Measurements from ENCODE around the gene LGALSL. TPM values are rescaled to one million over a fixed set of nuclear protein-coding genes. Genes with fewer than 3 reads are reported as not detected.

Gene LGALSL
- polyA plus RNA-seq, 1 experiment: 4.1 TPM

DNA sequence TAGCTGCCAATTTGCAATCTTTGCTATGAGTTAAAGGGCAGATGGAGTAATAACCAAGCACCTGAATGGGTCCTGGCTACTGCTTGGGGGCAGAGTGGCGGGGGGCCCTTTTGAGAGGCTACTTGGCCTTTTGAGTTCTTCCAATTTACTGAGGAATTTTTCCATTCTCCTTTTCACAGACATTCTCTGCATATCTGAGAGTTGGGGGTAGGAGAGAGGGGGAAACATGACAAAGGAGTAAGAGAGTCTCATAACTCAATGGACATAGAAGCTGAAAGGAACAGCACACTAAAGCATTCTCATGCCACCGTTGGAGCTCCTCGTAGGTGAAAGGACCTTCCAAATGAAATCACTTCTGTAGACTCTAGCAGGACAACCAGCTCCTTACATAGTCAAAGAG is 16.1 kb downstream of the LGALSL start:
- H3K36me3 ChIP-seq (ENCODE audit: control insufficient read depth, insufficient read depth, low read length): no peaks in the 10 kb centered on the region
- TF ChIP-seq, protein P1, sequence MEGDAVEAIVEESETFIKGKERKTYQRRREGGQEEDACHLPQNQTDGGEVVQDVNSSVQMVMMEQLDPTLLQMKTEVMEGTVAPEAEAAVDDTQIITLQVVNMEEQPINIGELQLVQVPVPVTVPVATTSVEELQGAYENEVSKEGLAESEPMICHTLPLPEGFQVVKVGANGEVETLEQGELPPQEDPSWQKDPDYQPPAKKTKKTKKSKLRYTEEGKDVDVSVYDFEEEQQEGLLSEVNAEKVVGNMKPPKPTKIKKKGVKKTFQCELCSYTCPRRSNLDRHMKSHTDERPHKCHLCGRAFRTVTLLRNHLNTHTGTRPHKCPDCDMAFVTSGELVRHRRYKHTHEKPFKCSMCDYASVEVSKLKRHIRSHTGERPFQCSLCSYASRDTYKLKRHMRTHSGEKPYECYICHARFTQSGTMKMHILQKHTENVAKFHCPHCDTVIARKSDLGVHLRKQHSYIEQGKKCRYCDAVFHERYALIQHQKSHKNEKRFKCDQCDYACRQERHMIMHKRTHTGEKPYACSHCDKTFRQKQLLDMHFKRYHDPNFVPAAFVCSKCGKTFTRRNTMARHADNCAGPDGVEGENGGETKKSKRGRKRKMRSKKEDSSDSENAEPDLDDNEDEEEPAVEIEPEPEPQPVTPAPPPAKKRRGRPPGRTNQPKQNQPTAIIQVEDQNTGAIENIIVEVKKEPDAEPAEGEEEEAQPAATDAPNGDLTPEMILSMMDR (IDR thresholded peaks at IDR 0.05; ENCODE audit: insufficient read depth, low read depth, low read length): no peak
- ChIA-PET POLR2A (no interaction called here), CTCF (interaction anchor here (1.3 to 2.7 kb wide), 3 partner anchors 11 to 139 kb away, joined by 3 to 10 read pairs (median 9); no protein-coding TSS in a partner anchor)
- peaks cover 9% of the 10 kb centered on the region for H3K27me3 ChIP-seq (ENCODE audit: control insufficient read depth, insufficient read depth, low read length)
- H3K4me3 ChIP-seq (ENCODE audit: low read depth, low read length): no peak overlapping the region
- no peak for DNase-seq (ENCODE audit: low read depth)

GRCh38 chr2:64470766-64471295 is 16.9 kb downstream of the LGALSL start:
- POLR2A ChIA-PET: no interaction called here
- CTCF ChIA-PET: interaction anchor here (0.6 to 2.7 kb wide), 4 partner anchors 12 to 420 kb away, joined by 3 to 10 read pairs (median 6); no protein-coding TSS in a partner anchor
- TF ChIP-seq, protein P1 (IDR thresholded peaks at IDR 0.05; ENCODE audit: insufficient read depth, low read depth, low read length): no peak
- H3K36me3 ChIP-seq (ENCODE audit: control insufficient read depth, insufficient read depth, low read length): no peaks in the 10 kb centered on the region
- H3K4me3 ChIP-seq (ENCODE audit: low read depth, low read length): no peak overlapping the region
- DNase-seq (ENCODE audit: low read depth): no peak
- peaks cover 10% of the 10 kb centered on the region for H3K27me3 ChIP-seq (ENCODE audit: control insufficient read depth, insufficient read depth, low read length)

DNA sequence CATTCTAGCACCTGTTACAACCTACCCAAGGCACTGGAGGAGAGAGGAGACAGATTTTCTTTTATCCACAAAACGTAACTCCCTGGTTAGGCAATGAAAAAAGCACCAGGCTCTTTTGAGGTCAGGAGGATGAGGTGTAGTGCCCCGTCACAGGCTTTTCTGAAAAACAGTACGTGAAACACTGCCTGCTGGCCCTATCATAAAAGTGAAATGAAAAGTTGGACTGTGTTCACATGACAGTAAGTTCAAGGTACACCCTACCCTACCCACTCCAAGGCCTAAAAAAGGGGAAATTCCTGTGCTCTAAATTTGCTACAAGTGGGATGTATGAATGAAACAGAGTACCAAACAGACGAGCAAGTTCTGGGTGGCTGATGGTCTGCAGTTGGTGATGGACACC is 17.6 kb downstream of the LGALSL start:
- DNase-seq (ENCODE audit: low read depth): no peak
- Histone ChIP-seq H3K27me3 (ENCODE audit: control insufficient read depth, insufficient read depth, low read length) (peaks cover 10% of the 10 kb centered on the region), H3K4me3 (ENCODE audit: low read depth, low read length) (no peak overlapping the region), H3K36me3 (ENCODE audit: control insufficient read depth, insufficient read depth, low read length) (no peaks in the 10 kb centered on the region)
- CTCF ChIA-PET: interaction anchor here (0.6 to 2.7 kb wide), 4 partner anchors 13 to 421 kb away, joined by 3 to 10 read pairs (median 6); no protein-coding TSS in a partner anchor
- POLR2A ChIA-PET: no interaction called here
- TF ChIP-seq, protein P1 (IDR thresholded peaks at IDR 0.05; ENCODE audit: insufficient read depth, low read depth, low read length): no peak

- CTCF ChIA-PET: interaction anchor here (2.5 kb wide), 1 partner anchor 15 kb away, joined by 15 read pairs; no protein-coding TSS in a partner anchor
- Histone ChIP-seq H3K27me3 (ENCODE audit: control insufficient read depth, insufficient read depth, low read length) (peaks cover 13% of the 10 kb centered on the region), H3K36me3 (ENCODE audit: control insufficient read depth, insufficient read depth, low read length) (no peaks in the 10 kb centered on the region), H3K4me3 (ENCODE audit: low read depth, low read length) (no peak overlapping the region)
- DNase-seq (ENCODE audit: low read depth): no peak
- TF ChIP-seq, protein P1 (IDR thresholded peaks at IDR 0.05; ENCODE audit: insufficient read depth, low read depth, low read length): no peak
- POLR2A ChIA-PET: no interaction called here
These were observed 18.9 kb downstream of the LGALSL start for GRCh38 chr2:64472881-64473280.

GRCh38 chr2:64474121-64474571 is 20.2 kb downstream of the LGALSL start:
- peaks cover 13% of the 10 kb centered on the region for H3K27me3 ChIP-seq (ENCODE audit: control insufficient read depth, insufficient read depth, low read length)
- TF ChIP-seq, protein P1 (IDR thresholded peaks at IDR 0.05; ENCODE audit: insufficient read depth, low read depth, low read length): no peak
- H3K36me3 ChIP-seq (ENCODE audit: control insufficient read depth, insufficient read depth, low read length): no peaks in the 10 kb centered on the region
- ChIA-PET CTCF (interaction anchor here (2.5 kb wide), 1 partner anchor 14 kb away, joined by 15 read pairs; no protein-coding TSS in a partner anchor), POLR2A (no interaction called here)
- DNase-seq (ENCODE audit: low read depth): no peak
- no peak overlapping the region for H3K4me3 ChIP-seq (ENCODE audit: low read depth, low read length)
